ENCODE results near the gene GCFC2.
A peak's percentile ranks its signal among the peaks of the same experiment; 100 is the strongest.
"Not testable (repeated sequence)": the region's sequence is repeated elsewhere in the genome, so short reads cannot be mapped to it uniquely, and the experiment has no call there.

The GCFC2 gene

DNA sequence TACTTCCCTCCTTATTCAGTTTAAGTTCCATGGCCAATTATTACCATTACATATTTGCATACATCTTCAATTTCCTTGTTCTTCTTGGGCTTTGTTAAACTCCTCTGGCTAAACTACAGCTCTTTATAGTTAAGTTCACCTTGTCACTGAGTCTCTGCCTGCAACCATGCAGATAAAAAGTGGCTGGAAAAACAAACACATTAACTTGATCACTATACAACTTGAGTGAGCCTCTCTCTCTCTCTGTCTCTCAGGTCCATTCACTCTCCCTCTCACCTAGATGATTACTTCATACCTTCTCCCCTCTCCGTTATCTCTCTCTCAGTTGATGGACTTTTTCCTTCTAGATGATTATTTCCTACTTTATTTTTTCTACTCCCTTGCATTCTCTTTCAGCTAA lies 30.3 kb downstream of the GCFC2 start:
- no peak for DNase-seq (ENCODE audit: low read depth in 1 of 2, low spot score in 1 of 2)

DNA sequence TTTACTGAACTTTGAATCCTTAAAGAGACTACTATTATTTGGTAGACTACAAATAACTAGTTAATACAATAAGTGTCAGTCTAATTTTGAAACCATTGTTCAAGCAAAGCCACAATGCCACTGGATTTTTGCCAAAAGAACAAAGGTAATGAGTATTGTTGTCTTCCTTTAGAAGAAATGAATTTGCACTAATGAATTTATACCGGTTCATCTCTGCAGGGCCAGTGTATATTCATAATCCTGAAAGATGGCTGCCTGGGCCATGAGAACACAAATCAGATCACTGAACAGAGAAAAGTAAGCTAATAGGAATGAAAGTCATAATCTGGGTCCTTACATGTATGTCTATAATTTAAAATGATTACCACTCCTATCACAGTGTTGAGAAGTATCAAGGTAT lies 31.2 kb downstream of the GCFC2 start:
- DNase-seq (ENCODE audit: low read depth in 1 of 2, low spot score in 1 of 2) = no peak

DNA sequence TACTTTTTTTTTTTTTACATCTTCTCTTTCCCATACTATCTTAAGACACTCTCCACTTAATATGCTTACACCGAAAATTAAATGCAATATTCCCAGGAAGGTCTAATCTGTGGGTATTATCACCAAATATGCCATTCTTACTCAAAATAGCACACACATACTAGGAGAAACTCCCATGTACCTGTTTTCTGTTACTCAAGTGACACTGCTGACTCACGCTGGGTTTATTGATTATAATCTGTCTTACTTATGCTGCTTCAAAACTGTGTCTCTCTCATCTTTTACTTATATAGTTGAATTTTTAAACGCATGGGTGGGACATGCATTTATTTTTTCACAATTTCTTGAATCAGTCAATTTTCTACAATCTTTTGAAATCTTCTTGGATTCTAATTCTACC lies 34.3 kb downstream of the GCFC2 start:
- no peak for DNase-seq (ENCODE audit: low read depth in 1 of 2, low spot score in 1 of 2)

DNA sequence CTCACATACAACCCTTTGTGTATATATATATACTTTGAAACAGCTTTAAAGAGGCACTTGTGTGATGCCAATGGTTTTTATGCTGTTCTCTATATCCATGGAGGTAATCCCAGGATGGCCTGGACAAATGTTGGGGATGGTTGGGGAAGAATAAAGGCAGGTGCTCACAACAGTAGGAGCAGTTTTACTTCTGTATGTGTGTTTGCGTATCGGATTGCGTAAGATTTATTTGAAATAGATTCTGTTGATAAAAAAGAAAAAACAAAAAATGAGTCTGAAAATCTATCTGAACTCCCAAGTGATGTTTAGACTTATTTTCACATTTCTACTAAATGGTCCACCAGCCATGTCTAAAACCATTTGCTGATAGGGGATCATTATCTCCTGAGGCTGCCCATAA lies 34.8 kb downstream of the GCFC2 start:
- DNase-seq (ENCODE audit: low read depth in 1 of 2, low spot score in 1 of 2) = no peak

DNA sequence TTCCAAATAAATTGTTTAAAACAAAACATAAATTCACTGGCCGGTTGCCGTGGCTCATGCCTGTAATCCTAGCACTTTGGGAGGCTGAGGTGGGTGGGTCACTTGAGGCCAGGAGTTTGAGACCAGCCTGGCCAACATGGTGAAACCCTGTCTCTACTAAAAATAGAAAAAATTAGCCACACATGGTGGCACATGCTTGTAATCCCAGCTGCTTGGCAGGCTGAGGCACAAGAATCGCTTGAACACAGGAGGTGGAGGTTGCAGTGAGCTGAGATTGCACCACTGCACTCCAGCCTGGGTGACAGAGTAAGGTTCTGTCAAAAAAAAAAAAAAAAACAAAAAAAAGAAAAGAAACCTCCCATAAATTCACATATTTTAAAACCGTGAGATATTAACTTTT lies 35.3 kb downstream of the GCFC2 start:
- not testable (repeated sequence) for DNase-seq (ENCODE audit: low read depth in 1 of 2, low spot score in 1 of 2)

DNA sequence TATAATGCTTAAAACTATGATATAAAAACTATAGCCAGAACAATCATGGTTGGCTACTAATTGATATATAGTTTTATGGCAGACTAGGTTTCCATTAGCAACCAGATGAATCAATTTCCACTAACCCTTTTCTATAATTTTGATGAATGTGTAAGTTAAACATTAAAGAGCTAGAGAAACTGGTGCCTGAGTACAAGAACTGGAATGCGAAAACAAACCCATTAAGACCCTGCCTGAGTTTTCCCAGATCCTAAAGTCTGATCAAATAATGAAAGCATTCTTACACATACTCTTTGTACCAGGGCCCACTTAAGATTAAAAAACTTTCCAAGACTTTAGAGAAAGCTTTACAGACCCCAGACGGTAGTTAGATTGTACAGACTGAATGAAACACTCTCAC lies 42.8 kb downstream of the GCFC2 start:
- no peak for DNase-seq (ENCODE audit: low read depth in 1 of 2, low spot score in 1 of 2)

DNA sequence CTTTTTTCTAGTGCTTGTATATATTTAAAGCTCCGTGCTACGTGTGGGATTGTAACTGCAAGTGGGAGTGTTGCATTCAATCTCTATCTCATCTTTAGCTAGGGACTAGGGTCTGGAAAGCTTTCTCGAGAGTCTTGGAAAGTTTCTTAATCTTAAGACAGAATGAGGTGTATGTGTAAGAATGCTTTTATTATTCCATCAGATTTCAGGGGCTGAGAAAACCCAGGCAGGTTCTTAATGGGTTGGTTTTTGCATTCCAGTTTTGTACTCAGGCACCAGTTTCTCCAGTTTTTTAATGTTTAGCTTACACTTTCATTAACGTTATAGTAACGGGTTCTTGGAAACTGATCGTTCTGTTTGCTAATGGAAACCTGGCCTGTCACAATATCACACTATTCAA lies 43.8 kb downstream of the GCFC2 start:
- no peak for DNase-seq (ENCODE audit: low read depth in 1 of 2, low spot score in 1 of 2)

DNA sequence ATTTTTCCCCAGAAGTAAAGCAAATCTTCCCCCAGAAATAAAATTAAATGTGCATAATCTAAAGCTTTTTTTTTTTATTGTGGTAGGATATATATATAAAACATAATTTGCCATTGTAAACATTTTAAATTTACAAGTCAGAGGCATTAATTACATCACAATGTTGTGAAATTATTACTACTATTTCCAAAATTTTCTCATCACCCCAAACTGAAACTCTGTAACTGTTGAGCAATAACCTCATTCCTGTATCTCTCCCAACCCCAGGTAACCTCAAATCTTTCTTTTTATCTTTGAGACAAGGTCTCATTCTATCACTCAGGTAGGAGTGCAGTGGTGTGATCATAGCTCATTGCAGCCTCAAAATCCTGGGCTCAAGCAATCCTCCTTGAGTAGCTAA lies 52.9 kb downstream of the GCFC2 start:
- no peak for DNase-seq (ENCODE audit: low read depth in 1 of 2, low spot score in 1 of 2)

DNA sequence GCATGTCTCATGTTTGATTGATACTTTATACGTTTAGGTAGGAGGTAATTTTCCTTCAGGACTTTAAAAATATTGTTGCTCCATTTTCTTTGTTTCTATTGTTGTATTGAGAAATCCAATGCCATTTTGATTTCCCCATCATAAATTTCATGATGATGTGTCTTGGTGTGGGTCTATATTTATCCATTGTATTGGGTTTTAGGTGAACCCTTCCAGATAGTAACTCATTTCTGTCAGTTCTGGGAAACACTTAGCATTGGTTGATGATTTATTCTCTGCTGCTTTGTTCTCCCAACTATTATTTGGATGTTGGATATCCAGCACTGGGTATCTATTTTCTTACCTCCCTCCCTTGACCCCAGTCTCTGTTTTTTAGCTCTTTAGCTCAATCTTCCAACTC lies 54.2 kb downstream of the GCFC2 start:
- no peak for DNase-seq (ENCODE audit: low read depth in 1 of 2, low spot score in 1 of 2)

DNA sequence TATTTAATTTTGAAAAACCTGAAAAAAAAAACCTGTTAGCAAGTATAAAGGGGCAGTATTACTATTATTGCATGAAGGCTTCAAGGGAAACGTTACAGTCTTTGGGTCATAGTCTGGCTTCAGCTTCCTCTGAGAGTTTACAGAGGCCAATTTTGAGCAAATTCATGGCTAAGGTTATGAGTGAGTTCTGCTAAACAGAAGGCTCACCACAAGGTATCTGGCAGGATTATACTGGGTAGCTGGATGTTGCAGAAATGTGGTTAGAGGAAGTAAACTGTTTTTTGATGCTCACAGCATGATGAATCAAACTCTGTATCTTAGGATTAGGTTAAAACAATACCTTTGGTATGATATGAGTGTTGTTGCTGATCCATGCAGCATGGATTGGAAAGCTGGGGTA lies 54.9 kb downstream of the GCFC2 start:
- no peak for DNase-seq (ENCODE audit: low read depth in 1 of 2, low spot score in 1 of 2)

DNA sequence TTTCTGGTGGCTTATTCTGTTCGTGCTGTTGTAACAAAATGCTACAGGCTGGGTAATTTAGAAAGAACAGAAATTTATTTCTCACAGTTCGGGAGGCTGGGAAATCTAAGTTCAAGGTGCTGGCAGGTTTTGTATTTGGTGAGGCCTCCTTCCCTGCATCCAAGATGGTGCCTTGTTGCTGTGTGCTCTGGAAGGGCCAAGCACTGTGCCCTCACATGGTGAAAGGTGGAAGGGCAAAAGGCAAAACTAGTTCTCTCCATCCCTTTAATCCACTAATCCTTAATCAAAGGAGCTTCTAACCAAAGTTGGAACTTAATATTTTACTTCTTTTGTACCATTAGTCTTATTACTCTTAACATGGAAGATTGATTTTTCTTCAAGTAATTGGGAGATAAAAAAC lies 56.7 kb downstream of the GCFC2 start:
- DNase-seq (ENCODE audit: low read depth in 1 of 2, low spot score in 1 of 2) = no peak

DNA sequence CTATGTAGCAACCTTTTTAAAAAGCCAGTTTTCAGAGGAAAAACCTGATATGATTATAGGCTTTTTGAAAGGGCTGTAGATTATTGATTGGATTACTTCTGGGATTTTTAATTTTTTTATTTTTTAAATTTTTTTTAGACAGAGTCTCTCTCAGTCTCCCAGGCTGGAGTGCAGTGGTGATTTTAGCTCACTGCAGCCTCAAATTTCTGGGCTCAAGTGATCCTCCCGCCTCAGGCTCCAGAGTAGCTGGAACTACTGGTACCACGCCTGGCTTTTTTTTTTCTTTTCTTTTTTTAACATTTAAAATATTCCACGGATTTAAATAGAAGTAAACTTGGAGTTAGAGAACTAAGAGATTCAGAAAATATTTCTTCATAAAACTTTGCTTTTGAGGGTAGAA lies 62.9 kb downstream of the GCFC2 start:
- DNase-seq (ENCODE audit: low read depth in 1 of 2, low spot score in 1 of 2) = no peak

DNA sequence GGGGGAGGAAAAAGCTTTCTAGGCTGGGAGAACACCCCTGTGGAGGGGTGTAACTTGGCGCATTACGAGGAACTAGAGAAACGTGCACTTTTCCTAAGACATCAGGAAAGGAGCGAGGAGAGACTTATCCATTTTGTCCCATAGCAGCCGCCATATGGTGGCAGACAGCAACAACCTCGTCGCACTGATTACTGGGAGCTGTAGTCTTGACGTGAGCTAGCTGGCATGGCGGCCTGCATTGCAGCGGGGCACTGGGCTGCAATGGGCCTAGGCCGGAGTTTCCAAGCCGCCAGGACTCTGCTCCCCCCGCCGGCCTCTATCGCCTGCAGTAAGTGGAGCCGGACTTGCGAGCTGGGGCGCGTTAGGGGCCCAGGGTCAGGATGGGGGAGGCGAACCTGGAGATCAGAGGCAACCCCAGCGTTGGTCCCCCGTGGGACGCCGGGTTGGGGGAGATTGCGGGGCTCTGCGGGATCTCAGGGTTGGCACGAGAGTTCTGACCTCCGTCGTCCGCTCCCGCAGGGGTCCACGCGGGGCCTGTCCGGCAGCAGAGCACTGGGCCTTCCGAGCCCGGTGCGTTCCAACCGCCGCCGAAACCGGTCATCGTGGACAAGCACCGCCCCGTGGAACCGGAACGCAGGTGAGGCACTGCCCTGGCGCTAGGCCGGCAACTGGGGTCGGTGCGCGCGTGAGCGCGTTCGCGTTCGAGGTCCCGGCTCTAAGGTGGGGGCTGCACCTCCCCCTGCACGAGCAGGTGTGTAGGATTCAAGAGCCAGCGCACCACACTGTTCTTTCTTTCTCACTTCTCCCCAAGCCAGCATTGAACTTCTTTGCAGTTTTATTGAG lies 63.9 kb downstream of the GCFC2 start, which contains the start of gene MRPL19:
TSS of gene MRPL19 (plus strand) at position 201 of the 843 bp plus-strand sequence. CDS start at position 226, 25 bp downstream.
- DNase-seq (ENCODE audit: low read depth in 1 of 2, low spot score in 1 of 2) = peak; percentile 46 to 55

DNA sequence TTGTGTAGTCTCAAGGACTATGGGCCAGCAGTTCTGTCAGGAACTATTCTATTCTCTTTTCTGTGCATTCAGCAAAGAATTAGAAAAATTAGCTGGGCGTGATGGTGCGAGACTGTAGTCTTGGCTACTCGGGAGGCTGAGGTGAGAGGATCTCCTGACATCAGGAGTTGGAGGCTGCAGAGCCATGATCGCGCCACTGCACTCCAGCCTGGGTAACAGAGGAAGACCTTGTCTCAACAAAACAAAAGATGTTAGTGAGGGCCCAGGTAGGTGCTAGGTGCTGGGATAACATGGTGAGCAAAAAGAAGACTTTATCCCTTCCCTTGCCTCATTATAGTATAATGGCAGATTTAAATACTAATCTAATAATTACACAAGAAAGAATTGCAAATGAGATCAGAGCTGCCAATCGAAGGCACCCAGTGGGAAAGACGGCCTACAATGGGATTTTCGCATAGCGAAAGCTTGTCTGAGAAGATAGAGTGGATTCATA lies 64.6 kb downstream of the GCFC2 start:
- DNase-seq (ENCODE audit: low read depth in 1 of 2, low spot score in 1 of 2) = no peak

DNA sequence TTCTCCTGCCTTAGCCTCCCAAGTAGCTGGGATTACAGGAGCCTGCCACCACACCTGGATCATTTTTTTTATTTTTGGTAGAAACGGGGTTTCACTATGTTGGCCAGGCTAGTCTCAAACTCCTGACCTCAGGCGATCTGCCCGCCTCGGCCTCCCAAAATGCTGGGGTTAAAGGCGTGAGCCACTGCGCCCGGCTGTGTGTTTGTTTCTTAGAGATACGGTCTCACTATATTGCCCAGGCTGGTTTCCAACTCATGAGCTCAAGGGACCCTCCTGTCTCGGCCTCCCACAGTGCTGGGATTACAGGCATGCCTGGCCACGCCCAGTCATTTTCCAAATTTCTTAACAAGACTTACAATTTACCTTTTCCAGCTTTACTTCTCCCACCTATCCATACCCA lies 65.1 kb downstream of the GCFC2 start:
- DNase-seq (ENCODE audit: low read depth in 1 of 2, low spot score in 1 of 2) = no peak

DNA sequence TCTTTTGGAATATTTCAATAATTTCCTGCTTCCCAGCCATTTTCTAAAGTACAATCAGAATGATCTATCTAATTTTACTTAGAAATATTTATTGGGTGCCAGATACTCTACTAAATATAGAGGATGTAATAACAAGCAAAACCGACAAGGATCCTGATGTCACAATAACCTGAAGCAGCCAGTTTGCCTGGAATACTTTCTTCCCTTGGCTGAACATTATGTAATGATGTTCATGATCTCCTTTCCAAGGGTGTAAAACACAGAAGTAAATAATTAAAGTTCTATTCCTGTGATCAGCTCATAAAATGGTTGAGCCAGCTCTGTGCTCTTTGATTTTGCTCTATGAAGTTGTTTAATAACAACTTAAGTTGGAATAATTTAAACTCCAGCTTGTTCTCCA lies 66.7 kb downstream of the GCFC2 start:
- no peak for DNase-seq (ENCODE audit: low read depth in 1 of 2, low spot score in 1 of 2)

DNA sequence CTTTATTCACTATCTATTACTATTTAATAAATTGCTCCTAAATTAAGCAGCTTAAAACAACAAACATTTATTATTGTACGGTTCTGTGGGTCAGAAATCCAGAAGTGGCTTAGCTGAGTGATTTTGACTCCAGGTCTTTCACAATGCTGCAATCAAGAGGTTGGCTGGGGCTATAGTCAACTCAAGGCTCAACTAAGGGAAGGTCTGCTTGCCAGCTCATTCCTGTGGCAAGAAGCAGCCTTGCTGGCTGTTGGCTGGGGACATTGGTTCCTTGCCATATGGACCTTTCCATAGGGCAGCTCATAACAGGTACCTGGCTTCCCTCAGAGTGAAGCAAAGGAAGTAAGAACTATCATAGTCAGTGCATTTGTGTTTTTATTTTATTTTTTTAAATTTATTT lies 69.1 kb downstream of the GCFC2 start:
- DNase-seq (ENCODE audit: low read depth in 1 of 2, low spot score in 1 of 2) = no peak

DNA sequence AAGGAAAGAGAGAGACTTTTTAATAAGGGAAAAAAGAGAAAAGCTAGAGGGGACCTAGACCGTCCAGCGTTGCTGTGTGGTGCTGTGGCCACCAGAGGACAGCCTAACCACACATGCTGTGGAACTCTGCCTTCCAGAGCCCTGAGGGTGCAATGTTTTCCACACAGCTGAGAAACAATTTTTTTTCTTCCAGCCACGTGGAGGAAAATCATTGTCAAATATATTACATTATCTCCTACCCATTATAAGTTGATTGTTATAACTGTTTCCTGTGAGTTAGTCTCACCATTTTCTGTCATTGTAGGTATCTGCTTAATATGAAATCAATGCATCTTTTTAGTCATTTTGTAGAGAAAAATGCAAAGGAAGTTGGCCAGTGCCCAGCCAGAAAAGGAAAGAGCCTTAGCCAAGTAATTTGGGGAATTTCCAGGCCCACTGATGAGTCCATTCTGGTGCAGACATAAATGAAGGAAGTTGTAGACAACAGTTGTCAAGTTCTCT lies 70.0 kb downstream of the GCFC2 start:
- peak in 1 of 2 donors; percentile 34 for DNase-seq (ENCODE audit: low read depth in 1 of 2, low spot score in 1 of 2)

DNA sequence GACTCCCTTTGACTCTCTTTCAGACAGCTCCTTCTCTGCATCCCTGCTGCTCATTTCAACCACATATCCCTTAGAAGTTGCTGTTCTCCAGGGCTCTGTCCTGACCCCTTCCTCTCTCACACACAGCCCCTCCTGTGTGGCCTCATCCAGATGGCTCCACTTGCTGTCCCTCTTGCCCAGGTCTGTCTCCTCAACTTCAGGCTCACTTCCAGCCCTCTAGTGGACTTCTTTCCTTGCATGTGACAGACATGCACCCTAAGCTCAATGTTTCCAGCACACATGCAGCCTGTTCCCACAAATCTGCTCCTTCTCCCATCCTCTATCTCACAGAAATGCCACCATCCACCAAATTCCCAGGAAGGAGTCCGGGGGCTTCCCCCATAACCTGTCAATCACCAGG lies 73.1 kb downstream of the GCFC2 start:
- DNase-seq (ENCODE audit: low read depth in 1 of 2, low spot score in 1 of 2) = no peak

DNA sequence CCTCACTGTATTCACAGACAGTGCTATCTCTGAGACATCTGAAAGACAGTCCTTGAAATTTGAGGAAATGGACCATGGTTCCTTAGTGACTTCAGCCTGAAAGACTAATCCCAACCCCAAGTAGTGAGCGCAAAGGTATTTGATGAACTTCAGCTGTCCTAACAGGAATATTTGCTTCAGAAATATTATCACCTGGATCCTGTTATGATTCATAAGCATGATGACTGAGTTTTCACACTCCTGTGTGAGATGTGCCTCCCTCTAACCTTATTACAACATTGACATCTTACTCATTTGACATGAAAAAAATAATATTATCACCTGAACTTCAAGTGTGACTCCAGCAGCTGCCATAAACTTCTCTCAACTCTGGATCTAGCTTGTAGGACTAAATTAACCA lies 75.8 kb downstream of the GCFC2 start:
- no peak for DNase-seq (ENCODE audit: low read depth in 1 of 2, low spot score in 1 of 2)

DNA sequence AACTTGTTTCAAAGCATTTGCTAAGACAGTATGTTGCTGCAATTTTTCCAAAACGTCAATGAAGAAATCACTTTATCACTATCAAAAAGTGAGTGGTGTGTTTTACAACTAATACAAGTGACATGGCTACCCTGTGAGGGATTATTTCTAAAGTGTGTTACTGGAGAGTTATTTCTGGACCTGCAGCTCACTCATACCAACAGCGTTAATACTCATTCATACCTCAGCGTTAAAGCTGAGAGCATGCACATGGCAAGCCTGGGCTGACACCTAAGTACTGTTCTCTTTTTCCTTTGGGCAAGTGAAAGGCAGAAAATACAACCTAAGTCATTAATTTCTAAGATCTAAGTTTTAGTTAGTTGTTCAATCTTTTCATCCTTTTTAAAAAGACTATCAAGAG lies 77.1 kb downstream of the GCFC2 start:
- no peak for DNase-seq (ENCODE audit: low read depth in 1 of 2, low spot score in 1 of 2)

DNA sequence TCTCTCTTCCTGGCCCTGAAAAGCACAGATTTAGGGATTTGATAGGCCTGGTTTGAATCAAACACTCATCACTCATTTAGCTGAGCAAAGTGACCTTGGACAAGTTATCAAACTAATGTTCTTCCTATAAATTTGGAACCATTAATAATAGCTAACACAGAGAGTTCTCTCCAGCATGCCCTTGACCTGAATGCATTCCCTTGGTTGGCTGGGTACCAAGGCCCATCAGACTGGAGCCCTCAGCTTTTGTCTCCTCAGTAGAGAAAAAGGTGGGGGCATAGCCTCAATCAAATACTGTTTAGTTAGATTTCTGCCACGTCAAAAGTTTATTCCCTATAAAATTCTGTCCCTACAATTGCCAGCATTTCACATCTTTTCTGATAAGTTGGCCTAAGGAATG lies 77.9 kb downstream of the GCFC2 start:
- no peak for DNase-seq (ENCODE audit: low read depth in 1 of 2, low spot score in 1 of 2)

Data from stimulated activated CD4-positive, alpha-beta T cell treated with anti-CD3 and anti-CD28 coated beads, Interleukin-15, amount 100 ng/mL, for 1 hour (primary cell).